ENCODE measurements around the gene PHF8. TPM values are rescaled to one million over a fixed set of nuclear protein-coding genes. Genes with fewer than 3 reads are reported as not detected.

Gene PHF8
- total and polyA plus RNA-seq, 9 of the 15 experiments (the other 6 are each of a cell fraction or from before 2014, with no cell fraction given) = 2.5 to 25.7 (median 12.1) TPM

DNA sequence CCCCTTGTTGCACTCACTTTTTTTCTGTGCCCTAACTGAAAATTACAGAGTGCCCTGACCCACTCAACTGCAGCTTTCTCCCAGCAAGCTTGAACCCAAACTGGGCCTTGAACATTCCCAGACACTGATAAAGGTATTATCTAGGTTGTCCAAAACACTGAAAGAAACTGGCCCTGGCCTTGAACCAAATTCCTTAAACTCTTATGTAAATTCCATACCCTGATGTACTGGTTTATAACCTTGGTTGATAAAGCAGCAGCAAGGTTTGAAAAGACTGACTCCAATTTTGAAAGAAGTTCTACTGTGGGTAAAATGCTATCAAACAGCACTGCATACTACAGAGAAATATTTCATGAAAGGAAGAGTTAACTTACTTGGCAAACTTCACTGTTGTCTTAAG is 125.6 kb downstream of the PHF8 start:
- BruUV-seq (replicated peaks) = no TSS peak
- CTCF ChIA-PET (ENCODE audit: low intra/inter-chr PET ratio) = no interaction called here
- H3K4me3 ChIP-seq = no peak overlapping the region
- H4K20me1 ChIP-seq (replicated peaks; ENCODE audit: control insufficient read depth, insufficient read depth, low read length) = no peaks in the 10 kb centered on the region
- no peak overlapping the region for H3K9ac ChIP-seq (ENCODE audit: insufficient read depth in 1 of 2, low read depth in 2 of 2, low read length in 2 of 2)
- H3K9me1 ChIP-seq (ENCODE audit: control insufficient read depth, insufficient read depth, low read length) = no peaks in the 10 kb centered on the region
- no peak for ATAC-seq
- no peak overlapping the region for H3K27ac ChIP-seq (ENCODE audit: extremely low read depth, low read depth, low read length)
- no peak for DNase-seq (ENCODE audit: extremely low read depth in 1 of 4, low spot score in 3 of 4)
- in situ Hi-C loops (cut with MboI) = no loop called here
- H3K4me1 ChIP-seq (replicated peaks in 1 of 2; ENCODE audit: control insufficient read depth in 2 of 2, insufficient read depth in 2 of 2, low read length in 2 of 2) = no peaks in the 10 kb centered on the region
- intact Hi-C loops (cut with micrococcal nuclease) = no loop called here
- H3K27me3 ChIP-seq (ENCODE audit: control insufficient read depth in 2 of 2, insufficient read depth in 2 of 2, low read length in 2 of 2) = no peaks in the 10 kb centered on the region
- no peak for FAIRE-seq
- TF ChIP-seq ESRRA (IDR thresholded peaks at IDR 0.05; ENCODE audit: borderline replicate concordance, low read depth) (no peak), EZH2 (IDR thresholded peaks at IDR 0.05; ENCODE audit: borderline replicate concordance, low read depth, low read length) (no peak), LCOR (CRISPR knock-in tag; IDR thresholded peaks at IDR 0.05) (no peak), CSDE1 (IDR thresholded peaks at IDR 0.05) (no peak), NR1H2 (CRISPR knock-in tag; IDR thresholded peaks at IDR 0.05) (no peak), PHB (CRISPR knock-in tag; IDR thresholded peaks at IDR 0.05) (no peak), ZNF3 (CRISPR knock-in tag; IDR thresholded peaks at IDR 0.05) (no peak), SP2 (IDR thresholded peaks at IDR 0.05; ENCODE audit: extremely low read depth, low read depth, low read length, poor library complexity, severe bottlenecking) (no peak), MAFG (tag; conservative IDR thresholded peaks at IDR 0.05) (no peak), PTRF (tag; IDR thresholded peaks at IDR 0.05) (no peak), ZNF507 (tag; conservative IDR thresholded peaks at IDR 0.05) (no peak), BRD9 (IDR thresholded peaks at IDR 0.05; ENCODE audit: low read depth, partially characterized antibody) (no peak), TOE1 (IDR thresholded peaks at IDR 0.05; ENCODE audit: borderline replicate concordance) (no peak), TOE1 (CRISPR knock-in tag; IDR thresholded peaks at IDR 0.05; ENCODE audit: borderline replicate concordance, low read depth) (no peak)
- TF ChIP-seq, protein P1, sequence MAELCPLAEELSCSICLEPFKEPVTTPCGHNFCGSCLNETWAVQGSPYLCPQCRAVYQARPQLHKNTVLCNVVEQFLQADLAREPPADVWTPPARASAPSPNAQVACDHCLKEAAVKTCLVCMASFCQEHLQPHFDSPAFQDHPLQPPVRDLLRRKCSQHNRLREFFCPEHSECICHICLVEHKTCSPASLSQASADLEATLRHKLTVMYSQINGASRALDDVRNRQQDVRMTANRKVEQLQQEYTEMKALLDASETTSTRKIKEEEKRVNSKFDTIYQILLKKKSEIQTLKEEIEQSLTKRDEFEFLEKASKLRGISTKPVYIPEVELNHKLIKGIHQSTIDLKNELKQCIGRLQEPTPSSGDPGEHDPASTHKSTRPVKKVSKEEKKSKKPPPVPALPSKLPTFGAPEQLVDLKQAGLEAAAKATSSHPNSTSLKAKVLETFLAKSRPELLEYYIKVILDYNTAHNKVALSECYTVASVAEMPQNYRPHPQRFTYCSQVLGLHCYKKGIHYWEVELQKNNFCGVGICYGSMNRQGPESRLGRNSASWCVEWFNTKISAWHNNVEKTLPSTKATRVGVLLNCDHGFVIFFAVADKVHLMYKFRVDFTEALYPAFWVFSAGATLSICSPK (IDR thresholded peaks at IDR 0.05; ENCODE audit: borderline replicate concordance) = no peak
- TF ChIP-seq, protein P2, sequence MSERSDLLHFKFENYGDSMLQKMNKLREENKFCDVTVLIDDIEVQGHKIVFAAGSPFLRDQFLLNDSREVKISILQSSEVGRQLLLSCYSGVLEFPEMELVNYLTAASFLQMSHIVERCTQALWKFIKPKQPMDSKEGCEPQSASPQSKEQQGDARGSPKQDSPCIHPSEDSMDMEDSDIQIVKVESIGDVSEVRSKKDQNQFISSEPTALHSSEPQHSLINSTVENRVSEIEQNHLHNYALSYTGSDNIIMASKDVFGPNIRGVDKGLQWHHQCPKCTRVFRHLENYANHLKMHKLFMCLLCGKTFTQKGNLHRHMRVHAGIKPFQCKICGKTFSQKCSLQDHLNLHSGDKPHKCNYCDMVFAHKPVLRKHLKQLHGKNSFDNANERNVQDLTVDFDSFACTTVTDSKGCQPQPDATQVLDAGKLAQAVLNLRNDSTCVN (CRISPR knock-in tag; IDR thresholded peaks at IDR 0.05) = no peak
- TF ChIP-seq, protein P3, sequence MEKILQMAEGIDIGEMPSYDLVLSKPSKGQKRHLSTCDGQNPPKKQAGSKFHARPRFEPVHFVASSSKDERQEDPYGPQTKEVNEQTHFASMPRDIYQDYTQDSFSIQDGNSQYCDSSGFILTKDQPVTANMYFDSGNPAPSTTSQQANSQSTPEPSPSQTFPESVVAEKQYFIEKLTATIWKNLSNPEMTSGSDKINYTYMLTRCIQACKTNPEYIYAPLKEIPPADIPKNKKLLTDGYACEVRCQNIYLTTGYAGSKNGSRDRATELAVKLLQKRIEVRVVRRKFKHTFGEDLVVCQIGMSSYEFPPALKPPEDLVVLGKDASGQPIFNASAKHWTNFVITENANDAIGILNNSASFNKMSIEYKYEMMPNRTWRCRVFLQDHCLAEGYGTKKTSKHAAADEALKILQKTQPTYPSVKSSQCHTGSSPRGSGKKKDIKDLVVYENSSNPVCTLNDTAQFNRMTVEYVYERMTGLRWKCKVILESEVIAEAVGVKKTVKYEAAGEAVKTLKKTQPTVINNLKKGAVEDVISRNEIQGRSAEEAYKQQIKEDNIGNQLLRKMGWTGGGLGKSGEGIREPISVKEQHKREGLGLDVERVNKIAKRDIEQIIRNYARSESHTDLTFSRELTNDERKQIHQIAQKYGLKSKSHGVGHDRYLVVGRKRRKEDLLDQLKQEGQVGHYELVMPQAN (IDR thresholded peaks at IDR 0.05; ENCODE audit: borderline replicate concordance) = no peak
- no peaks in the 10 kb centered on the region for H3K79me2 ChIP-seq (ENCODE audit: control insufficient read depth, insufficient read depth, low read length)
- H3K4me2 ChIP-seq (ENCODE audit: insufficient read depth, low read length) = no peak overlapping the region
- no peaks in the 10 kb centered on the region for H3K9me3 ChIP-seq (replicated peaks; ENCODE audit: control insufficient read depth, insufficient read depth, low read depth, low read length)
- no peaks in the 10 kb centered on the region for H3K36me3 ChIP-seq (ENCODE audit: control insufficient read depth, insufficient read depth, low read length)
- POLR2A ChIA-PET = no interaction called here
- H2AFZ ChIP-seq (ENCODE audit: low read depth, low read length) = no peak overlapping the region

Data from K562 (cell line).